Tibial artery (tissue), 4 donors: Measurements from ENCODE around the gene NRP2.

Experiments
- DNase-seq, 2 donors: peaks; one replicate each; pipeline ENCODE4 v3.0.0-alpha.2; 2019
- H3K27ac ChIP-seq, 2 donors: fragments of 200-600 bp; sonication (generic) in 1 of 2; 1 replicate in 1 of 2; 2 replicates in 1 of 2; pipeline ENCODE4 v1.5.1; 2018 to 2019; ENCODE audit warnings: mild to moderate bottlenecking in 1 of 2
- H3K27me3 ChIP-seq, 2 donors: fragments of 200-600 bp; sonication (generic) in 1 of 2; one replicate each; pipeline versions ENCODE4 v1.5.1 to v1.6.0; 2016 to 2019
- H3K36me3 ChIP-seq, 3 donors: fragments of 200-600 bp; sonication (generic) in 2 of 3; one replicate each; pipeline ENCODE4 v1.5.1; 2016 to 2019; ENCODE audit warnings: mild to moderate bottlenecking in 2 of 3
- H3K4me1 ChIP-seq, 4 donors: fragments of 200-600 bp; sonication (generic) in 2 of 4; 1 replicate in 3 of 4; 2 replicates in 1 of 4; pipeline ENCODE4 v1.5.1; 2016 to 2019
- H3K4me3 ChIP-seq, 2 donors: fragments of 200-600 bp; sonication (generic) in 1 of 2; 1 replicate in 1 of 2; 2 replicates in 1 of 2; pipeline ENCODE4 v1.5.1; 2018 to 2019; ENCODE audit warnings: mild to moderate bottlenecking in 2 of 2
- H3K9me3 ChIP-seq, 3 donors: fragments of 200-600 bp; sonication (generic) in 1 of 3; one replicate each; pipeline ENCODE4 v1.5.1; 2016 to 2019
- CTCF ChIP-seq, 2 experiments: fragments of 200-600 bp in 1 of 2; fragments of 450-650 bp in 1 of 2; IDR thresholded peaks; one replicate each; pipeline ENCODE4 v1.5.1; 2017 to 2019; ENCODE audit warnings: antibody characterized with exemption in 2 of 2, mild to moderate bottlenecking in 1 of 2, moderate library complexity in 1 of 2
- intact Hi-C: fragments of 100-400 bp; cut with DNase I; formaldehyde crosslinking; loops from one replicate; pipeline ENCODE4 v1.15.0; 2023; ENCODE audit warnings: low total_unique reads

The NRP2 gene

DNA sequence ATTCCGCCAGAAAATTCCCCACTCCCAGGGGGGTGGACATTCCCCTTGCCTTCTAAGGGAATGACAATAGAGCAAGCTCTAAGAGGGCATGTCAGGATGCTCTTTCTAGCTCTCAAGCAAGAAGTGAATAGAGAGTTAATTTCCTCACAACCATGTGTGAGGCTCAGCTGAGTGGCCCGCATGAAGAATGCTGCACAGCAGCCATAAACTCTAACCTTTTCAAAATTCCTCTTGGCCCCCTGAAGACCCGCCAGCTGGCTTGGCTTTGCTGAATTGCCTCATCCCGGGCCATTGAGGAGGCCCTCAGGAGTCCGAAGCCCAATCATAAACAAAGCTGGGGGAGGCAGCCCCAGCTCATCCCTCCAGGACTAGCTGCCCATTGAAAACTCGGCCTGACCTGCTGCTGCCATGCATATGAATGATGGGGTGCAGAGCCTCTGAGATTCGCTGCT is 38.2 kb downstream of the NRP2 start:
- Histone ChIP-seq H3K9me3 (no peaks in the 10 kb centered on the region), H3K4me3 (no peak overlapping the region), H3K27me3 (no peaks in the 10 kb centered on the region), H3K4me1 (peaks cover 0 to 15% (median 9%) of the 10 kb centered on the region in 4 donors), H3K27ac (no peak overlapping the region), H3K36me3 (peaks cover 0 to 6% (median 0%) of the 10 kb centered on the region in 3 donors)
- TF ChIP-seq CTCF (IDR thresholded peaks at IDR 0.05): no peak
- DNase-seq: no peak
- intact Hi-C loops: no loop called here

GRCh38 chr2:205721057-205721449 is 38.8 kb downstream of the NRP2 start:
- Histone ChIP-seq H3K4me1 (peaks cover 0 to 15% (median 9%) of the 10 kb centered on the region in 4 donors), H3K9me3 (no peaks in the 10 kb centered on the region), H3K36me3 (peaks cover 0 to 12% (median 4%) of the 10 kb centered on the region in 3 donors), H3K27me3 (no peaks in the 10 kb centered on the region), H3K27ac (no peak overlapping the region), H3K4me3 (no peak overlapping the region)
- no peak for TF ChIP-seq CTCF (IDR thresholded peaks at IDR 0.05)
- DNase-seq: no peak
- intact Hi-C loops: no loop called here

GRCh38 chr2:205722283-205722918 is 40.1 kb downstream of the NRP2 start:
- intact Hi-C loops: no loop called here
- Histone ChIP-seq H3K4me3 (no peak overlapping the region), H3K36me3 (peaks cover 0 to 20% (median 11%) of the 10 kb centered on the region in 3 donors), H3K4me1 (peaks cover 0 to 9% (median 5%) of the 10 kb centered on the region in 4 donors), H3K27me3 (no peaks in the 10 kb centered on the region), H3K27ac (no peak overlapping the region), H3K9me3 (no peaks in the 10 kb centered on the region)
- no peak for DNase-seq
- no peak for TF ChIP-seq CTCF (IDR thresholded peaks at IDR 0.05)

DNA sequence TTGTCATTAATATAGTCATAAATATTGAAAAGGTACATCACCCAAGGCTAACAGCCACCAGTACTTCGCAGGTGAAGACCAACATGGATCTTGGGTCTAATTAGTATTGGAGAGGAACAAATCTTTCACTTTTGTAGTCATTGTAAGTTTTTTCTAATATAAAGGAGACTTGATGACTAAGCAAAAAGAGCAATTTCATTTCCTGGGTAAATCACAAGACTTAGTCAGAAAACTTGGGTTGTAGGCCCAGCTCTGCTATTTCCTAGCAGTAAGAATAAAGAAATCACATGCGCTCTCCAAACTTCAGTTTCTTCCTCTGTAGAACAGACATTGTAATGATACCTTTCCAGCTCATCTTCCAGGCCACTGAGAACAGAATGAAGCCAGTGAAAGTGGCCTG is 40.9 kb downstream of the NRP2 start:
- Histone ChIP-seq H3K4me3 (no peak overlapping the region), H3K27ac (no peak overlapping the region), H3K9me3 (no peaks in the 10 kb centered on the region), H3K4me1 (peaks cover 0 to 2% (median under 1%) of the 10 kb centered on the region in 4 donors), H3K27me3 (no peaks in the 10 kb centered on the region), H3K36me3 (peaks cover 0 to 24% (median 16%) of the 10 kb centered on the region in 3 donors)
- intact Hi-C loops: no loop called here
- no peak for DNase-seq
- TF ChIP-seq CTCF (IDR thresholded peaks at IDR 0.05): no peak

- intact Hi-C loops: no loop called here
- no peak for DNase-seq
- Histone ChIP-seq H3K4me3 (no peak overlapping the region), H3K27ac (no peak overlapping the region), H3K4me1 (no peaks in the 10 kb centered on the region), H3K36me3 (peaks cover 0 to 38% (median 21%) of the 10 kb centered on the region in 3 donors), H3K27me3 (no peaks in the 10 kb centered on the region), H3K9me3 (no peaks in the 10 kb centered on the region)
- TF ChIP-seq CTCF (IDR thresholded peaks at IDR 0.05): no peak
Measured at GRCh38 chr2:205725059-205725458, 42.8 kb downstream of the NRP2 start.
